Liver (tissue), 9 donors: Measurements from ENCODE around the gene CYTH2. TPM values are rescaled to one million over a fixed set of nuclear protein-coding genes. Genes with fewer than 3 reads are reported as not detected.

Experiments used
- DNase-seq: peaks from one replicate; pipeline ENCODE4 v3.0.0-alpha.2; 2017; ENCODE audit warnings: low spot score
- H3K27ac ChIP-seq, 2 donors: one replicate each; pipeline ENCODE4 v1.7.0; 2013; ENCODE audit warnings: inconsistent platforms in 2 of 2, low read length in 2 of 2, control low read depth in 1 of 2, low read depth in 1 of 2, mild to moderate bottlenecking in 1 of 2
- H3K27me3 ChIP-seq, 4 donors: one replicate each; pipeline versions ENCODE4 v1.6.1 to v1.7.0; 2013; ENCODE audit warnings: low read length in 3 of 4, inconsistent platforms in 1 of 4, mild to moderate bottlenecking in 1 of 4, moderate library complexity in 1 of 4; ENCODE audit not compliant: control insufficient read depth in 4 of 4, insufficient read depth in 4 of 4
- H3K36me3 ChIP-seq, 4 donors: one replicate each; pipeline versions ENCODE4 v1.6.1 to v1.7.0; 2013; ENCODE audit warnings: low read length in 3 of 4, mild to moderate bottlenecking in 3 of 4, low read depth in 1 of 4, moderate library complexity in 1 of 4; ENCODE audit not compliant: control insufficient read depth in 4 of 4, insufficient read depth in 3 of 4
- H3K4me1 ChIP-seq, 4 donors: one replicate each; pipeline versions ENCODE4 v1.6.1 to v1.7.0; 2013; ENCODE audit warnings: low read length in 3 of 4, mild to moderate bottlenecking in 3 of 4, moderate library complexity in 1 of 4; ENCODE audit not compliant: control insufficient read depth in 4 of 4, insufficient read depth in 4 of 4
- H3K4me3 ChIP-seq, 3 donors: one replicate each; pipeline versions ENCODE4 v1.6.1 to v1.7.0; 2013; ENCODE audit warnings: low read length in 3 of 3, control low read depth in 1 of 3, low read depth in 1 of 3, mild to moderate bottlenecking in 1 of 3
- H3K9ac ChIP-seq, 2 donors: one replicate each; pipeline ENCODE4 v1.7.0; 2013; ENCODE audit warnings: low read length in 2 of 2, mild to moderate bottlenecking in 2 of 2, moderate library complexity in 2 of 2, control low read depth in 1 of 2, low read depth in 1 of 2
- H3K9me3 ChIP-seq, 4 donors: one replicate each; pipeline versions ENCODE4 v1.6.1 to v1.7.0; 2013; ENCODE audit warnings: low read length in 3 of 4; ENCODE audit not compliant: control insufficient read depth in 4 of 4
- ATF3 ChIP-seq: IDR thresholded peaks from 2 replicates; pipeline ENCODE4 v1.6.1; 2016; ENCODE audit warnings: antibody characterized with exemption
- CTCF ChIP-seq: fragments of 150-350 bp; IDR thresholded peaks from 2 replicates; pipeline ENCODE4 v1.5.1; 2017; ENCODE audit warnings: improper control_type of control experiment, low read depth, low read length; ENCODE audit not compliant: missing input control
- EGR1 ChIP-seq, 2 donors: IDR thresholded peaks; 2 replicates each; pipeline ENCODE4 v1.6.1; 2016 to 2018; ENCODE audit warnings: antibody characterized with exemption in 2 of 2, low read depth in 2 of 2
- FOXA1 ChIP-seq: IDR thresholded peaks from 2 replicates; pipeline ENCODE4 v1.6.1; 2016; ENCODE audit warnings: antibody characterized with exemption
- FOXA2 ChIP-seq: IDR thresholded peaks from 2 replicates; pipeline ENCODE4 v1.6.1; 2016; ENCODE audit warnings: antibody characterized with exemption
- GABPA ChIP-seq, 2 donors: IDR thresholded peaks in 1 of 2; conservative IDR thresholded peaks in 1 of 2; 2 replicates each; pipeline ENCODE4 v1.6.1; 2016; ENCODE audit warnings: antibody characterized with exemption in 2 of 2, mild to moderate bottlenecking in 1 of 2, moderate library complexity in 1 of 2
- HNF4A ChIP-seq, 2 donors: conservative IDR thresholded peaks; 2 replicates each; pipeline ENCODE4 v1.6.1; 2016; ENCODE audit warnings: antibody characterized with exemption in 2 of 2, mild to moderate bottlenecking in 2 of 2
- HNF4G ChIP-seq: IDR thresholded peaks from 2 replicates; pipeline ENCODE4 v1.6.1; 2016; ENCODE audit warnings: antibody characterized with exemption
- JUND ChIP-seq, 2 donors: IDR thresholded peaks; 2 replicates each; pipeline ENCODE4 v1.6.1; 2016; ENCODE audit warnings: antibody characterized with exemption in 2 of 2
- MAX ChIP-seq: IDR thresholded peaks from 2 replicates; pipeline ENCODE4 v1.6.1; 2016; ENCODE audit warnings: antibody characterized with exemption
- NR2F2 ChIP-seq: IDR thresholded peaks from 2 replicates; pipeline ENCODE4 v1.6.1; 2016; ENCODE audit warnings: antibody characterized with exemption
- RAD21 ChIP-seq, 2 donors: IDR thresholded peaks; 2 replicates each; pipeline ENCODE4 v1.6.1; 2016; ENCODE audit warnings: antibody characterized with exemption in 2 of 2, mild to moderate bottlenecking in 2 of 2
- REST ChIP-seq: IDR thresholded peaks from 2 replicates; pipeline ENCODE4 v1.6.1; 2016; ENCODE audit warnings: antibody characterized with exemption, mild to moderate bottlenecking
- RXRA ChIP-seq, 2 donors: IDR thresholded peaks; 2 replicates each; pipeline ENCODE4 v1.6.1; 2017 to 2018; ENCODE audit warnings: antibody characterized with exemption in 2 of 2, mild to moderate bottlenecking in 1 of 2
- SP1 ChIP-seq: IDR thresholded peaks from 2 replicates; pipeline ENCODE4 v1.6.1; 2018; ENCODE audit warnings: antibody characterized with exemption, mild to moderate bottlenecking
- TAF1 ChIP-seq: conservative IDR thresholded peaks from 2 replicates; pipeline ENCODE4 v1.6.1; 2016; ENCODE audit warnings: antibody characterized with exemption, mild to moderate bottlenecking
- YY1 ChIP-seq: IDR thresholded peaks from 2 replicates; pipeline ENCODE4 v1.6.1; 2016; ENCODE audit warnings: antibody characterized with exemption, mild to moderate bottlenecking
- ZBTB33 ChIP-seq: IDR thresholded peaks from 2 replicates; pipeline ENCODE4 v1.6.1; 2016; ENCODE audit warnings: antibody characterized with exemption
- WGBS: extraction: QIAGEN DNeasy Blood & Tissue Kit; methylation state at CpG from one replicate; pipeline ENCODE4 v1.1.7; 2013; 5-methylcytosine and 5-hydroxymethylcytosine counted together
- polyA plus RNA-seq, 2 donors: library from polyadenylated mRNA; stranded (reverse) in 1 of 2; unstranded in 1 of 2; fragments of 200-250 nt in 1 of 2; fragments of >200 nt in 1 of 2; fragmentation: Nextera tagmentation in 1 of 2; extraction: Ambion mirVana in 1 of 2; gene quantifications; one replicate each; pipeline versions ENCODE4 v1.2.1 to v1.2.3, GENCODE V29; 2013 to 2015
- total RNA-seq, 2 donors: library from RNA; depleted of rRNA; stranded (reverse); fragments of >200 nt; gene quantifications; one replicate each; pipeline ENCODE4 v1.2.3, GENCODE V29; 2014
- donor health status: healthy.
- donor health status: healthy.
- donor health status: healthy.
- donor health status: healthy.
- donor health status: healthy.

Gene CYTH2
- total and polyA plus RNA-seq, 4 donors: 13.0 to 16.9 (median 13.2) TPM

GRCh38 chr19:48479686-48480085, 10.5 kb downstream of the CYTH2 start:
- Histone ChIP-seq H3K4me1 (peaks cover 0 to 15% (median 8%) of the 10 kb centered on the region in 4 donors), H3K9me3 (no peaks in the 10 kb centered on the region), H3K9ac (no peak overlapping the region), H3K36me3 (peaks cover 10 to 29% (median 12%) of the 10 kb centered on the region in 4 donors), H3K4me3 (no peak overlapping the region), H3K27me3 (no peaks in the 10 kb centered on the region), H3K27ac (no peak overlapping the region)
- DNase-seq: no peak
- WGBS: 89% methylated on average over 7 of the region's 7 CpGs
- TF ChIP-seq RAD21 (IDR thresholded peaks at IDR 0.05): no peak
- TF ChIP-seq GABPA (IDR thresholded peaks at IDR 0.05 in 1 of 2, conservative IDR thresholded peaks at IDR 0.05 in 1 of 2): no peak
- no peak for TF ChIP-seq ZBTB33
- TF ChIP-seq EGR1 (IDR thresholded peaks at IDR 0.05; ENCODE audit: low read depth in 2 of 2): no peak
- no peak for TF ChIP-seq JUND (IDR thresholded peaks at IDR 0.05)
- TF ChIP-seq REST: no peak
- TF ChIP-seq MAX: no peak
- TF ChIP-seq FOXA1: no peak
- no peak for TF ChIP-seq HNF4A (conservative IDR thresholded peaks at IDR 0.05)
- TF ChIP-seq HNF4G: no peak
- no peak for TF ChIP-seq RXRA (IDR thresholded peaks at IDR 0.05)
- TF ChIP-seq ATF3: no peak
- no peak for TF ChIP-seq SP1
- no peak for TF ChIP-seq NR2F2
- TF ChIP-seq CTCF: no peak
- TF ChIP-seq YY1: no peak
- no peak for TF ChIP-seq TAF1
- no peak for TF ChIP-seq FOXA2
